SK-N-MC (cell line): ENCODE results near the gene CCDC57.

Experiments used
- EZH2 ChIP-seq: fragments of 200-600 bp; sonication (generic); IDR thresholded peaks from one replicate; pipeline ENCODE4 v1.6.1; 2017; ENCODE audit warnings: antibody characterized with exemption
- FOXP2 ChIP-seq: optimal IDR thresholded peaks from 2 replicates; pipeline ENCODE3; 2011; ENCODE audit warnings: mild to moderate bottlenecking, moderate library complexity; ENCODE audit not compliant: insufficient read depth; ENCODE audit errors: extremely low read length, control extremely low read depth
- POLR2AphosphoS5 ChIP-seq: IDR thresholded peaks from 2 replicates; pipeline ENCODE4 v1.6.1; 2012; ENCODE audit warnings: mild to moderate bottlenecking, low read depth, low read length, borderline replicate concordance

DNA sequence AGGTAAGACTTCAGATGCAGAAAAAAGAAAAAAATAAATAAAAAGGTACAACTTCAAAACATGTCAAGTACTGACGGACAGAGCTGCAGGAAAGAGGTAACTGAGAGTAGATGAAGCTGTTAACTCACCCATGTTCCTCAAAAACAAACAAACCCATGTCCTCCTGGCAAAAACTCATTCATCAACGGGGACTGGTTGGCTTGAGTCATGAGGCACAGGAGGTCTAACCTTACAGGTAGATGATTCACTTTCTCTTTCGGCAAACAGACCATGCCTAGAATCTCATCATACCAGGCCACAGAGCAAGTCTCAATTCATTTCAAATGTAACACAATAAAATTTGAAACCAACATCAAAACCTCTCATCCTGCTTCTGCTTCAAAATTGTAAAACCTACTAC lies 102.3 kb downstream of the CCDC57 start:
- TF ChIP-seq EZH2 (no peak), POLR2AphosphoS5 (no peak), FOXP2 (no peak)
